Amygdala (tissue), 56 donors: ENCODE results near the gene UBE2L3.

ENCODE experiments used
- DNase-seq, 56 donors: peaks; one replicate each; lab custom pipeline; 2025; lab: John Stamatoyannopoulos, UW

Gene UBE2L3

GRCh38 chr22:21665047-21665851 is 97.7 kb downstream of the UBE2L3 start:
- peak in 1 of 56 donors; percentile 2 for DNase-seq

GRCh38 chr22:21666786-21667185 is 99.3 kb downstream of the UBE2L3 start:
- DNase-seq = no peak

- DNase-seq = no peak
These were observed 101.5 kb downstream of the UBE2L3 start for GRCh38 chr22:21669026-21669425.

- no peak for DNase-seq
These were observed 104.7 kb downstream of the UBE2L3 start for GRCh38 chr22:21672107-21672629.
